Measurements from ENCODE around the gene PRKG2. TPM values are rescaled to one million over a fixed set of nuclear protein-coding genes. Genes with fewer than 3 reads are reported as not detected.

Gene PRKG2
- polyA plus RNA-seq, 1 donor = 61.2 TPM

- no peak for DNase-seq
- Histone ChIP-seq H3K27ac (ENCODE audit: low read length) (no peak overlapping the region), H3K4me3 (ENCODE audit: low read length) (no peak overlapping the region)
Observed at GRCh38 chr4:81106150-81106549, 108.9 kb downstream of the PRKG2 start.

GRCh38 chr4:81102107-81102506, 112.9 kb downstream of the PRKG2 start:
- Histone ChIP-seq H3K27ac (ENCODE audit: low read length) (no peak overlapping the region), H3K9me3 (ENCODE audit: control insufficient read depth, low read depth, low read length) (no peaks in the 10 kb centered on the region), H3K4me1 (ENCODE audit: control insufficient read depth, insufficient read depth, low read length) (no peaks in the 10 kb centered on the region), H3K4me3 (ENCODE audit: low read length) (no peak overlapping the region), H3K36me3 (ENCODE audit: control insufficient read depth, insufficient read depth, low read length) (peaks cover 32% of the 10 kb centered on the region), H3K27me3 (ENCODE audit: control insufficient read depth, insufficient read depth, low read length) (no peaks in the 10 kb centered on the region)
- no peak for DNase-seq

More at GRCh38 chr4:81106150-81106549, 108.9 kb downstream of the PRKG2 start:
- 100% methylated on average over 2 of the region's 4 CpGs for WGBS (ENCODE audit: insufficient coverage, low lambda C conversion rate)
- no peaks in the 10 kb centered on the region for H3K4me1 ChIP-seq (ENCODE audit: control insufficient read depth, insufficient read depth, low read length)
- no peaks in the 10 kb centered on the region for H3K9me3 ChIP-seq (ENCODE audit: control insufficient read depth, low read depth, low read length)
- H3K36me3 ChIP-seq (ENCODE audit: control insufficient read depth, insufficient read depth, low read length) = peaks cover 31% of the 10 kb centered on the region
- no peaks in the 10 kb centered on the region for H3K27me3 ChIP-seq (ENCODE audit: control insufficient read depth, insufficient read depth, low read length)

GRCh38 chr4:81096566-81096965, 118.5 kb downstream of the PRKG2 start:
- Histone ChIP-seq H3K4me3 (ENCODE audit: low read length) (no peak overlapping the region), H3K27ac (ENCODE audit: low read length) (no peak overlapping the region), H3K27me3 (ENCODE audit: control insufficient read depth, insufficient read depth, low read length) (no peaks in the 10 kb centered on the region), H3K9me3 (ENCODE audit: control insufficient read depth, low read depth, low read length) (no peaks in the 10 kb centered on the region), H3K4me1 (ENCODE audit: control insufficient read depth, insufficient read depth, low read length) (no peaks in the 10 kb centered on the region), H3K36me3 (ENCODE audit: control insufficient read depth, insufficient read depth, low read length) (peaks cover 19% of the 10 kb centered on the region)
- 100% methylated on average over 1 of the region's 1 CpG for WGBS (ENCODE audit: insufficient coverage, low lambda C conversion rate)
- no peak for DNase-seq

DNA sequence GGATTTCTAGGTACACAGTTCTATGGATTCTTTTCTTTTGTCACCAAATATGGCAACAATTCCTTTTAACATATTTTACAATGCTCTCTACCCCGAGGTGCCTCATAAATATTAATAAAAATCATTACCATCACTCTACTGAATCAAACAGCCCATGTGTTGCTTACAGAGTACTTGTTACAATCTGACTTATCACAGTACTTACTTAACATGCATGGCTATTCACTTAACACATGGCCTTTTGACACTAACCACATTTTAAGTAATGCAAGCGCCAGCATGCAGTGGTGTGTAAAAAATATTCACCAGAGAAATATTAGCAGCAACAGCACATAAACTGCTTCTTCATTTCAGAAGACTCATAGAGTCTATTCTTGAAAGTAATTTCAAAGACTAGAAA, 119.6 kb downstream of the PRKG2 start:
- DNase-seq = no peak
- Histone ChIP-seq H3K4me3 (ENCODE audit: low read length) (no peak overlapping the region), H3K9me3 (ENCODE audit: control insufficient read depth, low read depth, low read length) (no peaks in the 10 kb centered on the region), H3K27ac (ENCODE audit: low read length) (no peak overlapping the region), H3K4me1 (ENCODE audit: control insufficient read depth, insufficient read depth, low read length) (no peaks in the 10 kb centered on the region), H3K36me3 (ENCODE audit: control insufficient read depth, insufficient read depth, low read length) (peaks cover 19% of the 10 kb centered on the region), H3K27me3 (ENCODE audit: control insufficient read depth, insufficient read depth, low read length) (no peaks in the 10 kb centered on the region)
- 89% methylated on average over 2 of the region's 2 CpGs for WGBS (ENCODE audit: insufficient coverage, low lambda C conversion rate)

- no CpG with 5 or more reads among the region's 2 CpGs for whole genome bisulfite sequencing (ENCODE audit: insufficient coverage, low lambda C conversion rate)
- peaks cover 24% of the 10 kb centered on the region for H3K36me3 ChIP-seq (ENCODE audit: control insufficient read depth, insufficient read depth, low read length)
- H3K27ac ChIP-seq (ENCODE audit: low read length) = no peak overlapping the region
- no peak for DNase-seq
- H3K9me3 ChIP-seq (ENCODE audit: control insufficient read depth, low read depth, low read length) = no peaks in the 10 kb centered on the region
- H3K27me3 ChIP-seq (ENCODE audit: control insufficient read depth, insufficient read depth, low read length) = no peaks in the 10 kb centered on the region
- H3K4me1 ChIP-seq (ENCODE audit: control insufficient read depth, insufficient read depth, low read length) = no peaks in the 10 kb centered on the region
- H3K4me3 ChIP-seq (ENCODE audit: low read length) = no peak overlapping the region
Observed at GRCh38 chr4:81093720-81094401, 121.2 kb downstream of the PRKG2 start.

DNA sequence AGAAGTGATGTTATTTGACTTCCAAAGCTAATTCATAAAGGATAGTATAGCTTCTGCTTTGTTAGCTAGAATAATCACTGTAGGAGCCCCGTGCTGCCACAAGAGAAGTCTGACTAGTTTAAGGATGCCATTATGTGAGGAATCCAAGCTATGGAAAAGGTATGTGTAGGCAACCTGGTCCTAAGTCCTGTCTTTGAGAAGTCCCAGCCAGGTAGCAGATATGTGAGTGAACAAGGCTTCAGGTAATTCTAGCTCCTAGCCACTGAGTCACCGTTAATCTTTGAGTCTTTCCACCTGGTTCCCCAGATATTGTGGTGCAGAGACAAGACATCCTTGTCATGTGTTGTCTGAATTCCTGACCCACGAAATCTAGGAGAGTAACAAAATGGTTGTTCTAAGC, 129.0 kb downstream of the PRKG2 start:
- Histone ChIP-seq H3K36me3 (ENCODE audit: control insufficient read depth, insufficient read depth, low read length) (peaks cover 5% of the 10 kb centered on the region), H3K9me3 (ENCODE audit: control insufficient read depth, low read depth, low read length) (no peaks in the 10 kb centered on the region), H3K4me3 (ENCODE audit: low read length) (no peak overlapping the region), H3K4me1 (ENCODE audit: control insufficient read depth, insufficient read depth, low read length) (no peaks in the 10 kb centered on the region), H3K27me3 (ENCODE audit: control insufficient read depth, insufficient read depth, low read length) (no peaks in the 10 kb centered on the region), H3K27ac (ENCODE audit: low read length) (no peak overlapping the region)
- WGBS (ENCODE audit: insufficient coverage, low lambda C conversion rate) = no CpG with 5 or more reads among the region's 3 CpGs
- DNase-seq = no peak

GRCh38 chr4:81085291-81085690, 129.7 kb downstream of the PRKG2 start:
- Histone ChIP-seq H3K27me3 (ENCODE audit: control insufficient read depth, insufficient read depth, low read length) (no peaks in the 10 kb centered on the region), H3K9me3 (ENCODE audit: control insufficient read depth, low read depth, low read length) (no peaks in the 10 kb centered on the region), H3K27ac (ENCODE audit: low read length) (no peak overlapping the region), H3K36me3 (ENCODE audit: control insufficient read depth, insufficient read depth, low read length) (peaks cover 5% of the 10 kb centered on the region), H3K4me3 (ENCODE audit: low read length) (no peak overlapping the region), H3K4me1 (ENCODE audit: control insufficient read depth, insufficient read depth, low read length) (no peaks in the 10 kb centered on the region)
- no CpG with 5 or more reads among the region's 3 CpGs for whole genome bisulfite sequencing (ENCODE audit: insufficient coverage, low lambda C conversion rate)
- DNase-seq = no peak

GRCh38 chr4:81084634-81085033, 130.4 kb downstream of the PRKG2 start:
- H3K4me1 ChIP-seq (ENCODE audit: control insufficient read depth, insufficient read depth, low read length) = no peaks in the 10 kb centered on the region
- no CpG with 5 or more reads among the region's 3 CpGs for WGBS (ENCODE audit: insufficient coverage, low lambda C conversion rate)
- DNase-seq = no peak

GRCh38 chr4:81084029-81084428, 131.0 kb downstream of the PRKG2 start:
- peak in 1 of 2 donors; percentile 31 for DNase-seq
- Histone ChIP-seq H3K36me3 (ENCODE audit: control insufficient read depth, insufficient read depth, low read length) (peaks cover 1% of the 10 kb centered on the region), H3K4me1 (ENCODE audit: control insufficient read depth, insufficient read depth, low read length) (no peaks in the 10 kb centered on the region), H3K4me3 (ENCODE audit: low read length) (no peak overlapping the region), H3K27me3 (ENCODE audit: control insufficient read depth, insufficient read depth, low read length) (no peaks in the 10 kb centered on the region), H3K27ac (ENCODE audit: low read length) (no peak overlapping the region), H3K9me3 (ENCODE audit: control insufficient read depth, low read depth, low read length) (no peaks in the 10 kb centered on the region)

More at GRCh38 chr4:81084634-81085033, 130.4 kb downstream of the PRKG2 start:
- no peak overlapping the region for H3K4me3 ChIP-seq (ENCODE audit: low read length)
- H3K36me3 ChIP-seq (ENCODE audit: control insufficient read depth, insufficient read depth, low read length) = peaks cover 3% of the 10 kb centered on the region
- H3K27ac ChIP-seq (ENCODE audit: low read length) = no peak overlapping the region
- no peaks in the 10 kb centered on the region for H3K9me3 ChIP-seq (ENCODE audit: control insufficient read depth, low read depth, low read length)
- H3K27me3 ChIP-seq (ENCODE audit: control insufficient read depth, insufficient read depth, low read length) = no peaks in the 10 kb centered on the region

GRCh38 chr4:81081156-81081555, 133.9 kb downstream of the PRKG2 start:
- no CpG with 5 or more reads among the region's 5 CpGs for WGBS (ENCODE audit: insufficient coverage, low lambda C conversion rate)
- Histone ChIP-seq H3K4me3 (ENCODE audit: low read length) (no peak overlapping the region), H3K27me3 (ENCODE audit: control insufficient read depth, insufficient read depth, low read length) (no peaks in the 10 kb centered on the region), H3K4me1 (ENCODE audit: control insufficient read depth, insufficient read depth, low read length) (no peaks in the 10 kb centered on the region), H3K36me3 (ENCODE audit: control insufficient read depth, insufficient read depth, low read length) (no peaks in the 10 kb centered on the region), H3K27ac (ENCODE audit: low read length) (no peak overlapping the region), H3K9me3 (ENCODE audit: control insufficient read depth, low read depth, low read length) (no peaks in the 10 kb centered on the region)
- no peak for DNase-seq

DNA sequence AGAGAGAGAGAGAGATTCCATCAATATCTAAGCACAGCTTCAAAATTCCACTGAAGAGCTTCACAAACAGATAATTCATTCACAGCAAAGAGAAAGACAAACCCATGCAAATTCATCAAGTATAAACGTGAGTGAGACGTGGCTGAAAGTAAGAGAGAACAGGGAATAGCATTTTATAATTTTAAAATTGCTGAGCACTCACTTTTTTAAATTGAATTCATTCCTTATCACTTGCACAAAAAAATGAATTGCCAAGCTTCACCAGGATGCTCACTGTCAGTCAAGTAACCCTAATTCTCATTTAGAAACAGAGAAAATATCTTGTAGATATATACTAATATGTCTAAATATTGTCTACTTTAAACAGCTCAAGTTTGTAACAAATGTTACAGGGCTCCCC, 144.0 kb downstream of the PRKG2 start:
- Histone ChIP-seq H3K27ac (ENCODE audit: low read length) (no peak overlapping the region), H3K9me3 (ENCODE audit: control insufficient read depth, low read depth, low read length) (no peaks in the 10 kb centered on the region), H3K4me3 (ENCODE audit: low read length) (no peak overlapping the region), H3K36me3 (ENCODE audit: control insufficient read depth, insufficient read depth, low read length) (no peaks in the 10 kb centered on the region), H3K4me1 (ENCODE audit: control insufficient read depth, insufficient read depth, low read length) (no peaks in the 10 kb centered on the region), H3K27me3 (ENCODE audit: control insufficient read depth, insufficient read depth, low read length) (no peaks in the 10 kb centered on the region)
- DNase-seq = no peak
- 53% methylated on average over 2 of the region's 2 CpGs for WGBS (ENCODE audit: insufficient coverage, low lambda C conversion rate)
